IgD-negative memory B cell (primary cell): ENCODE data around the gene INO80D. TPM values are rescaled to one million over a fixed set of nuclear protein-coding genes. Genes with fewer than 3 reads are reported as not detected.
A peak's percentile ranks its signal among the peaks of the same experiment; 100 is the strongest.
"Not testable (repeated sequence)": the region's sequence is repeated elsewhere in the genome, so short reads cannot be mapped to it uniquely, and the experiment has no call there.

ENCODE experiments used
- H3K27ac Mint-ChIP-seq, 3 donors: one replicate each; pipeline ENCODE4 v1.8.0; 2020 to 2022; ENCODE audit warnings: mild to moderate bottlenecking in 3 of 3, mixed read lengths in 3 of 3, moderate library complexity in 1 of 3
- H3K27me3 Mint-ChIP-seq: one replicate; pipeline ENCODE4 v1.8.0; 2021; ENCODE audit warnings: mixed read lengths
- H3K36me3 Mint-ChIP-seq: one replicate; pipeline ENCODE4 v1.8.0; 2020; ENCODE audit warnings: mild to moderate bottlenecking, mixed read lengths
- H3K4me1 Mint-ChIP-seq, 3 donors: one replicate each; pipeline ENCODE4 v1.8.0; 2020 to 2022; ENCODE audit warnings: mixed read lengths in 3 of 3, mild to moderate bottlenecking in 1 of 3
- H3K4me3 Mint-ChIP-seq, 4 donors: one replicate each; pipeline ENCODE4 v1.8.0; 2020 to 2022; ENCODE audit warnings: mild to moderate bottlenecking in 4 of 4, mixed read lengths in 4 of 4, moderate library complexity in 3 of 4
- H3K9me3 Mint-ChIP-seq, 3 donors: one replicate each; pipeline ENCODE4 v1.8.0; 2020 to 2021; ENCODE audit warnings: mixed read lengths in 3 of 3, mild to moderate bottlenecking in 1 of 3
- polyA plus RNA-seq: library from polyadenylated mRNA; unstranded; fragments of 300-500 nt; fragmentation: Illumina TruSeq; gene quantifications from one replicate; pipeline ENCODE4 v1.2.3, GENCODE V29; 2021

INO80D gene
- polyA plus RNA-seq, 1 donor from 2014 or later = 12.0 TPM

DNA sequence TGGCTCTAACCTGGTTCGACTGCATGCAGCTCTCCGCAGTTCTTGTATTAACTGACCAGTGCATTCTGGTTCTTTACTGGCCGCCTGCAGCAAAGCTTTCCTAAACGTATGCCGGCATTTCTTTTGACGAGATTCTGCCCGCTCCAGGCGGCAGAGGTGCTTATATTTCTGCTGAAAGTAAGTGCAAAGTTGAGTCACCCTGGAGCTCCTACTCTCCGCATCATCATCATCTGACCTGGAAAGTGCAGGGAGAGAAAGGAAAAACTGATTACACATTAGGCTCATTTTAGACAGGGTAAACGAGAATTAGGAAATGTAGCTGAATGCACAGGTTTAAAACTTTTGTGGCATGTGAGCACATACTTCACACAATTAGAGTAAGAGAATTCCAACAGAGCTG is 57.9 kb downstream of the INO80D start:
- Mint-ChIP-seq H3K9me3 (no peaks in the 10 kb centered on the region), H3K36me3 (peaks cover 13% of the 10 kb centered on the region), H3K27ac (no peak overlapping the region), H3K4me1 (peaks cover 1 to 13% (median 5%) of the 10 kb centered on the region in 3 donors), H3K27me3 (no peaks in the 10 kb centered on the region), H3K4me3 (no peak overlapping the region)

DNA sequence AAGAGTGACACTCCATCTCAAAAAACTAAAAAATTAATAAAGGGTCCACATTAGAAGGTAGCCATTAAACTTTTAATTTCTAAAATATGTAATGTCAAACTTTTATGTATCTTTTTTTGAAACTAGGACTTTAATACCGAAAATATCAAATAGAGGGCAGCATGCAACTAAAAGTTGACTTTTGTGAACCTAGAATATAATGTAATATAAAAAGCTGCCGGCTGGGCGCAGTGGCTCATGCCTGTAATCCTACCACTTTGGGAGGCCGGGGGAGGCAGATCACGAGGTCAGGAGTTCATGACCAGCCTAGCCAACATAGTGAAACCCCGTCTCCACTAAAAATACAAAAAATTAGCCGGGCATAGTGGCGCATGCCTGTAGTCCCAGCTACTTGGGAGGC is 62.8 kb downstream of the INO80D start:
- no peaks in the 10 kb centered on the region for H3K4me1 Mint-ChIP-seq
- no peaks in the 10 kb centered on the region for H3K9me3 Mint-ChIP-seq
- H3K36me3 Mint-ChIP-seq = peaks cover 2% of the 10 kb centered on the region
- H3K27ac Mint-ChIP-seq = no peak overlapping the region
- H3K27me3 Mint-ChIP-seq = no peaks in the 10 kb centered on the region
- no peak overlapping the region for H3K4me3 Mint-ChIP-seq

DNA sequence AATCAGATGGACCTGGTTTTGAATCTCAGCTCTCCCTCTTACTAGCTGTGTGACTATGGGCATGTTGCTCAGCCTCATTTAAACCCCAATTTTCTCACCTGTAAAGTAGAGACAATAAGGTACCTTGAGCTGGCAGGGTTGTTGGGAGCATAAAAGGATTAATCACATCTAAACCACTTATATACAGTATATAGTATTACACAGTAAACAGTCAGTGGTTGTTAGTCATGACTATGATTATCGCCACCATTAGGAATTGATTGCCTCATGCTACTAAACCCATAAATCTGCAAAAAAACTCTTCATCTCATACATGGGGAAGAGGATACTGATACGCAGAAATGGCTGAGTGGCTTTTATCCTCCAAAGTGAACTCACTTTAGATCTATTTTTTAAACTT is 65.8 kb downstream of the INO80D start:
- H3K27me3 Mint-ChIP-seq = no peaks in the 10 kb centered on the region
- peaks cover 19% of the 10 kb centered on the region for H3K36me3 Mint-ChIP-seq
- no peak overlapping the region for H3K27ac Mint-ChIP-seq
- H3K4me3 Mint-ChIP-seq = no peak overlapping the region
- H3K4me1 Mint-ChIP-seq = no peaks in the 10 kb centered on the region
- peaks cover 4 to 12% (median 5%) of the 10 kb centered on the region in 3 donors for H3K9me3 Mint-ChIP-seq

DNA sequence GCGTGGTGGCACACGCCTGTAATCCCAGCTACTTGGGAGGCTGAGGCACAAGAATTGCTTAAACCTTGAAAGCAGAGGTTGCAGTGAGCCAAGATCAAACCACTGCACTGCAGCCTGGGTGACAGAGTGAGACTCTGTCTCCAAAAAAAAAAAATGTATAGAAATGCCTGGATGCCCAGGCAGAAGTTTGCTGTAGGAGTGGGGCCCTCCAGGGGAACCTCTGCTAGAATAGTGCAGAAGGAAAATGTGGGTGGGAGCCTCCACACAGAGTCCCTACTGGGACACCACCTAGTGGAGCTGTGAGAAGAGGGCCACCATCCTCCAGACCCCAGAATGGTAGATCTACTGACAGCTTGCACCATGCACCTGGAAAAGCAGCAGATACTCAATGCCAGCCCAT is 70.2 kb downstream of the INO80D start:
- H3K27me3 Mint-ChIP-seq, H3K4me3 Mint-ChIP-seq, H3K4me1 Mint-ChIP-seq, H3K27ac Mint-ChIP-seq: not testable (repeated sequence)
- H3K9me3 Mint-ChIP-seq = peaks cover 5 to 12% (median 7%) of the 10 kb centered on the region in 3 donors
- peaks cover 30% of the 10 kb centered on the region for H3K36me3 Mint-ChIP-seq

DNA sequence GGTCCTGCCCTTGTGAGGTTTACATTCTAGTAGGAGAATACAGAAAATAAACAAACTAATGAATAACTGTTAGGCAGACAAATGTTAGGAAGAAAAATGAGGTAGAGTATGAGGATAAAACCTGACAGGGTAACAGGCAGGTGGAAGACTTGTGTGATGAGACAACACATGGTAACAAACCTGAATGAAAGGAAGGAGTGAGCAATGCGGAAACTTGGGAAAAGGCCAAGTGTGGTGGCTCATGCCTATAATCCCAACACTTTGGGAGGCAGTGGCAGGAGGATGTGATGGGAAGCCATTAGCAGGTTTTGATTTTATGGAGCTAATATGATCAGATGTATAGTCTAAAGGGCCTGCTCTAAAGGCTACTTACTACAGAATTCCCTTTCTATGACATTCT is 74.2 kb downstream of the INO80D start:
- Mint-ChIP-seq H3K9me3 (peaks cover 5 to 11% (median 7%) of the 10 kb centered on the region in 3 donors), H3K4me3 (no peak overlapping the region), H3K36me3 (peaks cover 26% of the 10 kb centered on the region), H3K27me3 (no peaks in the 10 kb centered on the region), H3K27ac (peak overlapping the region in 1 of 3 donors; percentile 54), H3K4me1 (no peaks in the 10 kb centered on the region)

DNA sequence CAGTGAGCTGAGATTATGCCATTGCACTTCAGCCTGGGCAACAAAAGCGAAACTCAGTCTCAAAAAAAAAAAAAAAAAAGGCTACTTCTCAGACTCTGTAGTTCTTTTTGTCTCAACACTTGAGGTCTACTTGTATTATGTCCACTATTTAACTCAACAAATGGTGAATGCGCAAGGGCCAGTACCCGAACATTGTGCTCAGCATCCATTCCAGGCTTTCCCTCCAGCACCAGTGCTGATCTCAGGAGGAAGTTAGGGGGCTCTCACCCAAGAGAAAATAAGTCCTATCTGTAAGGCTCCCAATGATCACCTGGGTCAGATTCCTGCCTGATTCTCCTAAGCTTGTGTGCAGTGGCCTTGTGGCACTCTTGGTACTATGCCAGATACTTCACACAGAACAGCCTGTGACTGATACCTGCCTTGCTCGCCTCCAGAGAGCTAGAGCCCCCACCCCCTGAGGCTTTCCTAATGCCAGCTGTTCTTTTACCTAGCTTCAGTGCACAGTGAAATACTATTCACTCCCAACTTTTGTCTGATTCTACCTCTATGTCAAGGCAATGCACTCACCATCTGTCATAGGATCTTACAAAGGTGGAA is 74.9 kb downstream of the INO80D start:
- Mint-ChIP-seq H3K36me3 (peaks cover 20% of the 10 kb centered on the region), H3K4me3 (peak overlapping the region in 1 of 4 donors; percentile 60), H3K4me1 (no peaks in the 10 kb centered on the region), H3K27ac (peak overlapping the region in 1 of 3 donors; percentile 11), H3K9me3 (peaks cover 0 to 4% (median 4%) of the 10 kb centered on the region in 3 donors), H3K27me3 (no peaks in the 10 kb centered on the region)

DNA sequence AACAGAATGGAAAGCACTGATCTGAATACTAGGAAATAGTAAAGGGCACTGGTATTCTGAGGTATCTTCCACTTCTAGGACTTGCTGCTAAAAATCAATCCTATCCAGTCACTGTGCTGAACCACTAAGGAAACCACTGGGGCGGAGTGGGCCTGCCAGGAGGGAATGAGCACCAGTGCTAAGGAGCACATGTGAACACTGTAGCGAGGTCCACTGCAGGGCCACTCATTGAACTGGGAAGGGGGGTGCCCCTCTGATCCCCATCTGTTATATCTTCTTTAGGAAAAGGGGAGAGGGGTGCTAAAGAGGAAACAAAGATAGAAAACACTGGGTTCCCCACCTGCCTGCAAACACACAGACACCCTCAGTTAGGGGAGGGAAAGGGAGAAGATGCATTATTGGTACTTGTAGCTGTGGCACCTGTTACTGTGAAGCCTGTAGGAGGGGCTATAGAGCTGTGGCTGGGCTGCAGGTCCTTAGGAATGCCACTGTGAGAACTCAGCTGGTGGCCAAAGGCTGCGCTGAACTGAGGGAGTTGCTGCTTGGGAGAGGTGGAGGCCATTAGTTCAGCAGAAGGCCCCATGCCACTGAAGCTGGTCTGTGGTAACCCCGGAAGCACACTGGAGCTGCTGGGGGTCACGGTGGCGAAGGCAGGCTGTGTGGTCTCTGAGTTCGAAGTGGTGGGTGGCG is 81.8 kb downstream of the INO80D start:
- Mint-ChIP-seq H3K9me3 (no peaks in the 10 kb centered on the region), H3K4me1 (no peaks in the 10 kb centered on the region), H3K27me3 (no peaks in the 10 kb centered on the region), H3K4me3 (no peak overlapping the region), H3K27ac (peak overlapping the region in 1 of 3 donors; percentile 60), H3K36me3 (peaks cover 9% of the 10 kb centered on the region)

DNA sequence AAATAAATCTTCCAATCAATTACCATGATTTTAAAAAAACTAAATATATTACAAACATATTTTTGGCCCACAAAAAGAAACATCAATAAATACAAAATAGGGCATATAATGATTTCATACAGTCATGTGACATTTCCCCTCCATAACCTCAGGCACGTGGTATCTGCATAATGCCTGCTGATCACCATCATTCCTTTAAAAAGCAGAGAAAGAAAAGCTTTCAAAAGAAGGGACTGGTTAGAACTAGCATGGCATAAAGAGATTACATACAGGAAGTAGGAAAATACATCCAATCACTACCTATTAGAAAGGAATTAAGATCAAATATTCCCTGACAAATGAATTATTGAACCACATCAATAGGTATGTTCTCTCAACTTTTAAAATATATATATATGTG is 83.5 kb downstream of the INO80D start:
- Mint-ChIP-seq H3K4me3 (no peak overlapping the region), H3K9me3 (no peaks in the 10 kb centered on the region), H3K4me1 (no peaks in the 10 kb centered on the region), H3K27ac (no peak overlapping the region), H3K36me3 (peaks cover 9% of the 10 kb centered on the region), H3K27me3 (no peaks in the 10 kb centered on the region)

DNA sequence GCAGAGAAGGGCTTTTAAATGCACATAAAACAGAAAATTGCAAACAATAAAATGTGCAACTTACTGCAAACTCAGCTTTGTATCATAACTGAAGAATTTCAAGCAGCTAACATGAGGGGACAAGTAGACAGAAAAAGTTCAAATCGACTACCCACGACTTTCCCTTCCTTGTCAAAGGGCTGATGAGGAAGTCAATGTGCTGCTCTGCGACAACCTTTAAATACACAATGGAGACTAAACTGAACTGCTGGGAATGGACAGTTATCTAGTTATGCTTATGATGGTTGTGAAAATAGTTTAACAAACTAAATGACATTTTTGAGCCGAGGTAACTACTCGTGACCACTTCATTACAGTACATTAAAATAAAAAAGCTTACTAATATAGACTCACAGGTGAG is 84.1 kb downstream of the INO80D start:
- Mint-ChIP-seq H3K4me3 (no peak overlapping the region), H3K4me1 (no peaks in the 10 kb centered on the region), H3K36me3 (peaks cover 5% of the 10 kb centered on the region), H3K27ac (no peak overlapping the region), H3K9me3 (no peaks in the 10 kb centered on the region), H3K27me3 (no peaks in the 10 kb centered on the region)

DNA sequence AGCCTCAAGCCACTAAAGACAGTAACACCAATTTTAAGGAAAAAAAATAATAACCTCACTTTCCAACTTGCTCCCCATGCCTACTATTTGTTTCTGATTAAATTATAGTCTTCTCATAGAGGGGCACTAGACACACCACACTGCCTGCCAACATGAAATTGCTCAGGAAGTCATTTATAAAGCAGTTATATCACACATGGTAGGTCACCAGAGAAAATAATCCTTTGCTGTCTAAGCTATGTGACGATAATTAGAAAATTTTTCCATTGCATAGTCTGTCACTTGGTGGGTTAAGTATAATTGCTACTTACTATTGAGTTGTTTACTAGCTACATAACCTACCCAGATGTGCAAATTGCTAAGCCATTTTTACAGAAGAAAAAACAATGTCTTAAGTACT is 85.2 kb downstream of the INO80D start:
- no peaks in the 10 kb centered on the region for H3K9me3 Mint-ChIP-seq
- H3K4me1 Mint-ChIP-seq = no peaks in the 10 kb centered on the region
- peaks cover 5% of the 10 kb centered on the region for H3K36me3 Mint-ChIP-seq
- H3K4me3 Mint-ChIP-seq = no peak overlapping the region
- H3K27ac Mint-ChIP-seq = no peak overlapping the region
- no peaks in the 10 kb centered on the region for H3K27me3 Mint-ChIP-seq

DNA sequence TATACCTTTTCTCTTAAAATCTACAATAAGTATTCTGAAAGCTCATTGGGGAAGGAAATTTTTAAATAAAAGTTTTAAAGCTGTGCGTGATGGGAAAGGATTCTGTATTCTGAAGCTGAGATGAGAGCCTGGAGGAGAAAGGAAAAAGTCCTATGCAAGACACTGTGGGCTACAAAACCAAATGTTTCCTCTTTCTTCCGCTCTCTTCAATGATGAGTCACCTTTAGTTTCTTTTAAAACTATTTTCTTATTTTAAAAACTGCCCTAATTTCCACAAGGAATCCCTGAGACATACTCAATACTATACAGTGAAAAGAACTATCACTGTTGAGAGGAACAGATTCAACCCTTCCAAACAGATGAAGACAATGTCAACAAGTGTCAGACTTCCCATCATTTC is 87.4 kb downstream of the INO80D start:
- no peaks in the 10 kb centered on the region for H3K27me3 Mint-ChIP-seq
- peaks cover 0 to 2% (median 0%) of the 10 kb centered on the region in 3 donors for H3K4me1 Mint-ChIP-seq
- H3K27ac Mint-ChIP-seq = no peak overlapping the region
- H3K4me3 Mint-ChIP-seq = no peak overlapping the region
- peaks cover 6% of the 10 kb centered on the region for H3K36me3 Mint-ChIP-seq
- H3K9me3 Mint-ChIP-seq = no peaks in the 10 kb centered on the region

DNA sequence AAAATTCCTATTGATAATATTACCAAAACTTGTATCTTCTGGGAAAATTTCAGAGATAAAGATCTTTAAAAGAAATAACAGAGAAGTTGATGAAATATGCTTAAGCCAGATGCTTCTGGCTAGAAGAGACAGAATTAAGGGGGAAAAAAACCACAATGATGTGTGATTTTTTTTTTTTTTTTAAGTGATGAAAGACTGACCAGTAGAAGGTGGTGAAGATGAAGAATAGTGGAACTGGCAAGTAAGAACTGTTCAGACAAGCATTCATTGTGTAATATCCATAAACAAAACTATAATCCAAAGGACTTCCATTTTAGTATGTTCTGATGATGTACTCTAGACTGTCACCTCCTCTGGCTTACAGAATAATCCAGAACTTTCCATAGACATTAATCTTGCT is 89.8 kb downstream of the INO80D start:
- Mint-ChIP-seq H3K27me3 (no peaks in the 10 kb centered on the region), H3K9me3 (no peaks in the 10 kb centered on the region), H3K27ac (no peak overlapping the region), H3K4me1 (peaks cover 0 to 2% (median 0%) of the 10 kb centered on the region in 3 donors), H3K4me3 (no peak overlapping the region), H3K36me3 (peaks cover 6% of the 10 kb centered on the region)

DNA sequence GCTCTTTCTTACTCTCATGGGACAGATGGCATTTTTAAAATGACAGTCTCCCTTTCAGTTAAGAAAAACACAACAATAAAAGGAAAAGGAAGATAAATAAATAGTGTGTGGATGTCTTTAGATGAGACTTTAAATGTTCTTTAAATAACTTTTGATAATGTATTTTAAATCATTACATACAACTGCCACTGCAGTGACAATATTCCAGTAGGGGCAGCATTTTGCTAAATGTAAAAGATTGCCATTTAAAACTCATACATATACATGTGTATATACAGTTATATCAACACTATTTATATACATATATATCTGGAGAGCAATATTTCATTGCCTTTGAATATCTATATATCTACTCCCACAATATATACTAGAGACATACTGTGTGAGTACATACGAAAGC is 90.7 kb downstream of the INO80D start:
- no peak overlapping the region for H3K4me3 Mint-ChIP-seq
- H3K36me3 Mint-ChIP-seq = peaks cover 6% of the 10 kb centered on the region
- H3K4me1 Mint-ChIP-seq = peaks cover 0 to 2% (median 0%) of the 10 kb centered on the region in 3 donors
- peak overlapping the region in 1 of 3 donors; percentile 46 for H3K27ac Mint-ChIP-seq
- H3K27me3 Mint-ChIP-seq = no peaks in the 10 kb centered on the region
- no peaks in the 10 kb centered on the region for H3K9me3 Mint-ChIP-seq

DNA sequence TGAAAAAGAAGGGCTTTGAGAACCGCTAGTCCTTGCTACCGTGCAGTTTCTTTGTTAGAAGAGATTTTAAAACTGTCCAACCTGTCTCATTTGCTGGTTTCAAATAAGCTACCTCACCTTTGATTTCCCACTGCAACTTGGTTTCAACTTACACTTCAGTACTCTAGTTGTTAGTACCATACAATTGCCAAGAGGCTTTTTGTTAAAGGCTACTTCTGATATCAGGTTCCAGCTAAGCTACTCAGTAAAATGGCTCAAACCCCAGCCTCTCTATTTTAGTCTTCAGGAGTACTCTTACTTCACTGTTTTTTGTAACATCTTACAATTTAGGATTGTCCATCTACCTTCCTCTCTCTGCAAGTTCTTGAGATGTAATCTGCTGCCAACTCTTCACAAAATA is 91.6 kb downstream of the INO80D start:
- Mint-ChIP-seq H3K27ac (no peak overlapping the region), H3K9me3 (no peaks in the 10 kb centered on the region), H3K4me1 (peaks cover 0 to 2% (median 1%) of the 10 kb centered on the region in 3 donors), H3K27me3 (no peaks in the 10 kb centered on the region), H3K4me3 (no peak overlapping the region), H3K36me3 (peaks cover 7% of the 10 kb centered on the region)

DNA sequence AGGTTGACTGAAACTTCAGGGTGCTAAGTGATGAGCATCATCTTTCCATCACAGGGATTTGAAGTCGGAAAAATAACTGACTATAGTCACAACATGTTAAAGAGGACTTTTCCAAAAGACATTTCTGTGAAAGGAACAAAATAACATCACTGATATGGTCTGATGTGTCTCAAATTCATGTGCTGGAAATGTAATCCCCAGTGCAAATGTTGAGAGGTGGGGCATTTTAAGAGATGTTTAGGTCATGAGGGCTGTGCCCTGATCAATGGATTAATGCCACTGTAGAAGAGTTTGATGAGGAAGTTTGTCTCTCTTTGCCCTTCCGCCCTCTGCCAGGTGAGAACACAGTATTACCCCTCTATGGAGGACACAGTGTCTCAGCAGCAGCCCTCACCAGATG is 95.9 kb downstream of the INO80D start:
- H3K4me1 Mint-ChIP-seq = peaks cover 0 to 4% (median 3%) of the 10 kb centered on the region in 3 donors
- H3K9me3 Mint-ChIP-seq = no peaks in the 10 kb centered on the region
- H3K4me3 Mint-ChIP-seq = no peak overlapping the region
- peak overlapping the region in 2 of 3 donors; percentile 41 to 69 for H3K27ac Mint-ChIP-seq
- H3K36me3 Mint-ChIP-seq = peaks cover 7% of the 10 kb centered on the region
- H3K27me3 Mint-ChIP-seq = no peaks in the 10 kb centered on the region
